AG04450 (cell line): ENCODE measurements around the gene PACRG. TPM values are rescaled to one million over a fixed set of nuclear protein-coding genes. Genes with fewer than 3 reads are reported as not detected.

Experiments
- CTCF ChIA-PET: fragments of 300-600, 350-600 bp; formaldehyde crosslinking; extraction: SDS; loops from one replicate; lab custom pipeline; 2022; ENCODE audit warnings: antibody characterized with exemption, inconsistent platforms; lab: Charles Lee
- POLR2A ChIA-PET: fragments of 350-600 bp; formaldehyde crosslinking; extraction: SDS; loops from one replicate; lab custom pipeline; 2021; ENCODE audit warnings: antibody characterized with exemption, inconsistent platforms; lab: Yijun Ruan, JAX
- DNase-seq: peaks from one replicate; pipeline ENCODE4 v3.0.0-alpha.2; 2011; ENCODE audit warnings: low read depth, low spot score
- H3K27ac ChIP-seq: one replicate; pipeline ENCODE4 v1.5.1; 2012; ENCODE audit warnings: low read depth, low read length, control low read depth
- H3K27me3 ChIP-seq: one replicate; pipeline ENCODE4 v1.6.0; 2012; ENCODE audit warnings: low read length; ENCODE audit not compliant: control insufficient read depth, insufficient read depth
- H3K4me3 ChIP-seq: 2 replicates; pipeline ENCODE4 v1.5.1; 2011; ENCODE audit warnings: mild to moderate bottlenecking, low read depth, low read length, control low read depth
- H3K9me3 ChIP-seq: 2 replicates; pipeline ENCODE4 v1.5.1; 2012; ENCODE audit warnings: low read length; ENCODE audit not compliant: control insufficient read depth, insufficient read depth
- CTCF ChIP-seq: IDR thresholded peaks from 2 replicates; pipeline ENCODE4 v1.5.1; 2011; ENCODE audit warnings: low read depth, low read length, control low read depth, inconsistent platforms
- polyA plus RNA-seq: library from polyadenylated mRNA; depleted of rRNA; stranded (reverse); fragments of >200 nt; gene quantifications from 2 replicates; pipeline ENCODE4 v1.2.3, GENCODE V29; 2011

PACRG gene
- polyA plus RNA-seq, 1 experiment: not detected

- no peak for TF ChIP-seq CTCF
Measured at GRCh38 chr6:163281634-163282033, 553.9 kb downstream of the PACRG start.

GRCh38 chr6:163282672-163283071 is 554.9 kb downstream of the PACRG start:
- no peak for DNase-seq
- Histone ChIP-seq H3K27me3 (no peaks in the 10 kb centered on the region), H3K4me3 (no peak overlapping the region), H3K9me3 (peaks cover 13% of the 10 kb centered on the region), H3K27ac (no peak overlapping the region)
- ChIA-PET CTCF (interaction anchor here (0.7 kb wide), 1 partner anchor 1868 kb away, joined by 4 read pairs; no protein-coding TSS in a partner anchor), POLR2A (interaction anchor here (0.6 kb wide), 1 partner anchor 660 kb away, joined by 3 read pairs; no protein-coding TSS in a partner anchor)
- TF ChIP-seq CTCF: no peak

More at GRCh38 chr6:163281634-163282033, 553.9 kb downstream of the PACRG start:
- ChIA-PET CTCF (no interaction called here), POLR2A (no interaction called here)
- Histone ChIP-seq H3K9me3 (peaks cover 9% of the 10 kb centered on the region), H3K27ac (no peak overlapping the region), H3K4me3 (no peak overlapping the region), H3K27me3 (no peaks in the 10 kb centered on the region)
- DNase-seq: no peak

GRCh38 chr6:163284151-163284550 is 556.4 kb downstream of the PACRG start:
- H3K9me3 ChIP-seq: peaks cover 15% of the 10 kb centered on the region
- H3K27ac ChIP-seq: no peak overlapping the region
- CTCF ChIA-PET: interaction anchor here (0.7 kb wide), 1 partner anchor 1196 kb away, joined by 3 read pairs; no protein-coding TSS in a partner anchor
- POLR2A ChIA-PET: no interaction called here
- no peak overlapping the region for H3K4me3 ChIP-seq
- no peaks in the 10 kb centered on the region for H3K27me3 ChIP-seq
- DNase-seq: no peak
- no peak for TF ChIP-seq CTCF

- no peak for TF ChIP-seq CTCF
- CTCF ChIA-PET: no interaction called here
- POLR2A ChIA-PET: no interaction called here
- H3K9me3 ChIP-seq: peaks cover 23% of the 10 kb centered on the region
- no peak overlapping the region for H3K4me3 ChIP-seq
- no peak overlapping the region for H3K27ac ChIP-seq
- DNase-seq: no peak
- no peaks in the 10 kb centered on the region for H3K27me3 ChIP-seq
Measured at GRCh38 chr6:163285691-163286090, 557.9 kb downstream of the PACRG start.

GRCh38 chr6:163287626-163288025 is 559.9 kb downstream of the PACRG start:
- Histone ChIP-seq H3K27ac (no peak overlapping the region), H3K9me3 (peaks cover 30% of the 10 kb centered on the region), H3K4me3 (no peak overlapping the region), H3K27me3 (no peaks in the 10 kb centered on the region)
- CTCF ChIA-PET: no interaction called here
- TF ChIP-seq CTCF: no peak
- POLR2A ChIA-PET: no interaction called here
- no peak for DNase-seq
